ENCODE data around the gene ALDH4A1. TPM values are rescaled to one million over a fixed set of nuclear protein-coding genes. Genes with fewer than 3 reads are reported as not detected.
"Not testable (repeated sequence)": the region's sequence is repeated elsewhere in the genome, so short reads cannot be mapped to it uniquely, and the experiment has no call there.

Gene ALDH4A1
- total and polyA plus RNA-seq, 2 experiments from 2014 or later = 103 to 122 TPM

DNA sequence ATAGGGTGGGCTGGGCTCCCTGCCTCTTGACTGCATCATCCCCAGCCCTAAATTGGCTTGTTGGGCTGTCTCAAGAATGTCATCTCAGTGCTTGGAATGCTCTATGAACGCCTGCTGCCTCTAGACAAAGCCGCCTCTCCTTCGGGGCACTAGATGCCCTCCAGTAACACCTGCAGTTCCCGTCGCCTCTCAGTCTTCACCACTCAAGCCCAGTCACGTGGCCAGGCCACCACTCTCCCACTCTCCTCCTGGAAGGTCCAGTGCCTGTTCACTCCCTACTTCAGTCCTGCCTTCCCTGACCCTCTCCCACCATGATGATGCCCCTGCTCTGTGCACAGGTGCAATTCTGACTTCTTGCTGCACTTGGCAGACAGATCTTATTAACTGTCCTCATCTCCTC lies 49.9 kb downstream of the ALDH4A1 start:
- no peak for DNase-seq (ENCODE audit: low read depth in 1 of 2, low spot score in 1 of 2)
- Histone ChIP-seq H3K4me3 (no peak overlapping the region), H3K27ac (no peak overlapping the region), H3K4me1 (ENCODE audit: low read depth) (no peaks in the 10 kb centered on the region), H3K27me3 (peaks cover 43% of the 10 kb centered on the region), H3K36me3 (no peaks in the 10 kb centered on the region), H3K9me3 (ENCODE audit: low read depth) (no peaks in the 10 kb centered on the region)
- TF ChIP-seq, protein P1, sequence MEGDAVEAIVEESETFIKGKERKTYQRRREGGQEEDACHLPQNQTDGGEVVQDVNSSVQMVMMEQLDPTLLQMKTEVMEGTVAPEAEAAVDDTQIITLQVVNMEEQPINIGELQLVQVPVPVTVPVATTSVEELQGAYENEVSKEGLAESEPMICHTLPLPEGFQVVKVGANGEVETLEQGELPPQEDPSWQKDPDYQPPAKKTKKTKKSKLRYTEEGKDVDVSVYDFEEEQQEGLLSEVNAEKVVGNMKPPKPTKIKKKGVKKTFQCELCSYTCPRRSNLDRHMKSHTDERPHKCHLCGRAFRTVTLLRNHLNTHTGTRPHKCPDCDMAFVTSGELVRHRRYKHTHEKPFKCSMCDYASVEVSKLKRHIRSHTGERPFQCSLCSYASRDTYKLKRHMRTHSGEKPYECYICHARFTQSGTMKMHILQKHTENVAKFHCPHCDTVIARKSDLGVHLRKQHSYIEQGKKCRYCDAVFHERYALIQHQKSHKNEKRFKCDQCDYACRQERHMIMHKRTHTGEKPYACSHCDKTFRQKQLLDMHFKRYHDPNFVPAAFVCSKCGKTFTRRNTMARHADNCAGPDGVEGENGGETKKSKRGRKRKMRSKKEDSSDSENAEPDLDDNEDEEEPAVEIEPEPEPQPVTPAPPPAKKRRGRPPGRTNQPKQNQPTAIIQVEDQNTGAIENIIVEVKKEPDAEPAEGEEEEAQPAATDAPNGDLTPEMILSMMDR (IDR thresholded peaks at IDR 0.05; ENCODE audit: low read depth, low read length) = no peak

DNA sequence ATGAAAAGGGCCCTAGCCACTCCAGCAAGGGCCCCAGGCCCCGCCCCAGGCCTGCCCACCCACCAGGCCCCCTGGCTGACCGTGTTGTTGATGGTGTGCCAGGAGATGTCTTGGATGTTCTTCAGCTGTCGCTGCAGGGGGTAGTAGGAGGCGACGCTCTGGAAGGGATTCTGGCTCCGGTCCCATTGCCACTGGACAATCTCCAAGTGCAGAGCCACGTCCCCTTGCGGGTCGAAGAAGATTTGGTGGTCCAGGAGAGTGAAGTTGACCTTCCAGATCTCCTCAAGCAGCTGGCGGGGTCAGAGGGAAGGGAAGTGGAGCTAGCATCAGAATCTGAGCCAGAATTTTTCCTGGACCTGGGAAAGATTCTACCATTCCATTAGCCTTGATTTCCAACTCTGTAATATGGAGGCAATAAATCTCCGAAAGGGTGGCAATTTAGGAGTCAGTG lies 53.1 kb downstream of the ALDH4A1 start:
- no peak overlapping the region for H3K4me3 ChIP-seq
- H3K36me3 ChIP-seq = no peaks in the 10 kb centered on the region
- H3K9me3 ChIP-seq (ENCODE audit: low read depth) = no peaks in the 10 kb centered on the region
- TF ChIP-seq, protein P1 (IDR thresholded peaks at IDR 0.05; ENCODE audit: low read depth, low read length) = no peak
- peak in 1 of 2 donors; percentile 78 for DNase-seq (ENCODE audit: low read depth in 1 of 2, low spot score in 1 of 2)
- no peak overlapping the region for H3K27ac ChIP-seq
- H3K4me1 ChIP-seq (ENCODE audit: low read depth) = no peaks in the 10 kb centered on the region
- H3K27me3 ChIP-seq = peaks cover 42% of the 10 kb centered on the region

DNA sequence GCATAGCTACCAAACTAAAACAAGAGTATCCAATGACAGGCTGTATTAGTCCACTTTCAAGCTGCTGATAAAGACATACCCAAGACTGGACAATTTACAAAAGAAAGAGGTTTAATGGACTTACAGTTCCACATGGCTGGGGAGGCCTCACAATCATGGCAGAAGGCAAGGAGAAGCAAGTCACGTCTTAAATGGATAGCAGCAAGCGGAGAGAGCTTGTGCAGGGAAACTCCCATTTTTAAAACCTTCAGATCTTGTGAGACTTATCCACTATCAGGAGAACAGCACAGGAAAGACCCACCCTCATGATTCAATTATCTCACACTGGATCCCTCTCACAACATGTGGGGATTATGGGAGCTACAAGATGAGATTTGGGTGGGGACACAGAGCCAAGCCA lies 54.6 kb downstream of the ALDH4A1 start:
- H3K4me1 ChIP-seq (ENCODE audit: low read depth); H3K4me3 ChIP-seq; H3K27ac ChIP-seq; DNase-seq (ENCODE audit: low read depth in 1 of 2, low spot score in 1 of 2); H3K36me3 ChIP-seq; H3K9me3 ChIP-seq (ENCODE audit: low read depth): not testable (repeated sequence)
- H3K27me3 ChIP-seq = peaks cover 26% of the 10 kb centered on the region

DNA sequence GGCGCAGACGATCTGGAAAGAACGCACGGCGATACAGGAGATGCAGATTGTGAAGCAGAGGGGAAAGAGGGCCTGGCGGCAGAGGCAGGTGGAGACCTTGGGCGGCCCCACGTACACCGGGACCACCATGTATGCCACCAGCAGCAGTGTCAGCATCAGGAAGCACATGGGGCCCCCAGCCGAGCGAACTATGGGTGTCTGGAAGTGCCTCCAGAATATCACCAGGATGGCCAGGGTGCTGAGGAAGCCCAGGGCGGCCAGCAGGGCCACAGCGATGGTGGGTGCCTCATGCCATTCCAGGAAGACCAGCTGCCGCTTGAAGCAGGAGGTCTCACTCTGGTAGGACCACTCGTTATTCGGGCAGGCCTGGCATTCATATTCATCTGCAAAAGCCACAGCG lies 62.2 kb downstream of the ALDH4A1 start:
- Histone ChIP-seq H3K27ac (no peak overlapping the region), H3K4me1 (ENCODE audit: low read depth) (no peaks in the 10 kb centered on the region), H3K27me3 (peaks cover 6% of the 10 kb centered on the region), H3K4me3 (no peak overlapping the region), H3K36me3 (no peaks in the 10 kb centered on the region), H3K9me3 (ENCODE audit: low read depth) (no peaks in the 10 kb centered on the region)
- no peak for DNase-seq (ENCODE audit: low read depth in 1 of 2, low spot score in 1 of 2)
- TF ChIP-seq, protein P1 (IDR thresholded peaks at IDR 0.05; ENCODE audit: low read depth, low read length) = no peak

DNA sequence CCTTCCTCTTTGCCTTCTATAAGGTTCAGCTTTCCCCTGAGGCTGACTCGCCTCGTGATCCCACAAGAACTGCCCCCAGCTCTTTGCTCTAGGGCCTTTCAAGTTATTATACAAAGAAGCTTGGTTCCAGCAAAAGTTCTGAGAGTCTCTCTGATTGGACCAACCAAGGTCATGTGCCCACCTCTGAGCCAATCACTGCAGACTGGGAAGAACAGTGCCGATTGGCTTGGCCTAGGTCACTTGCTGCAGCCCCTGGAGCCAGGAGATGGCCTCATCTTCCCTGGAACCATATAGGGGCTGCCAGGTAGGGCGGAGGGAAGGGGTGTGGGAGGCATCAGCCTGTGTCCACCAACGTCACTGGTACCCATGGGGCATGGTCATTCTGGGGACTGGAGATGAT lies 65.7 kb downstream of the ALDH4A1 start:
- TF ChIP-seq, protein P1 (IDR thresholded peaks at IDR 0.05; ENCODE audit: low read depth, low read length) = no peak
- Histone ChIP-seq H3K4me3 (no peak overlapping the region), H3K27ac (no peak overlapping the region), H3K36me3 (no peaks in the 10 kb centered on the region), H3K27me3 (peaks cover 28% of the 10 kb centered on the region), H3K9me3 (ENCODE audit: low read depth) (no peaks in the 10 kb centered on the region), H3K4me1 (ENCODE audit: low read depth) (no peaks in the 10 kb centered on the region)
- no peak for DNase-seq (ENCODE audit: low read depth in 1 of 2, low spot score in 1 of 2)

DNA sequence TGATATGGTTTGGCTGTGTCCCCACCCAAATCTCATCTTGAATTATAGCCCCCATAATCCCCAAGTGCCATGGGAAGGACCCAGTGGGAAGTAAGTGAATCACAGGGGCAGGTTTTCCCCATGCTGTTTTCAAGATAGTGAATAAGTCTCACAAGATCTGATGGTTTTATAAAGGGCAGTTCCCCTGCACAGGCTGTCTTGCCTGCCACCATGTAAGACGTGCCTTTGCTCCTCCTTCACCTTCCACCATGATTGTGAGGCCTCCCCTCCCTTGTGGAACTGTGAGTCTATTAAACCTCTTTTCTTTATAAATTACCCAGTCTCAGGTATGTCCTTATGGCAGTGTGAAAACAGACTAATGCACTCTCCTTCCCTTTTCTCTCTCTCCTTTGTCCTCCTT lies 70.0 kb downstream of the ALDH4A1 start:
- not testable (repeated sequence) for H3K4me3 ChIP-seq; H3K36me3 ChIP-seq; H3K27ac ChIP-seq; H3K4me1 ChIP-seq (ENCODE audit: low read depth); DNase-seq (ENCODE audit: low read depth in 1 of 2, low spot score in 1 of 2); H3K9me3 ChIP-seq (ENCODE audit: low read depth)
- peaks cover 28% of the 10 kb centered on the region for H3K27me3 ChIP-seq

DNA sequence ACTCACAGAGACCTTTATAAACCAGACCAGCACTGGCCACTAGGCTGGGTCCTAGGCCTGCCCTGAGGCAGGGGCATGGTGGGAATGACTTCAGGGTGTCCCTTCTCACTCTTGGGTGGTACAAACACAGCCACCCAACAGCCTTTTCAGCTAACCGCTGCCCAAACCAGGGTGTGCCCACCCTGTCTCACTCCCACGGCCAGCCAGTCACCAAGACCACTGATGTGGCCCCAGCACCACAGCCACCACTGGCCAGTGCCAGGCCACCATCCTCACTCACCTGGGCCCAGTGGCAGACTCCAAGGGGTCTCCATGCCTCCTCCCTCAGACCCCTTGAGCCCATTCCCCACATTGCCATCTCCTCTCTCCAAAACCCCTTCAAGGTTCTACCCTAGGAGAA lies 70.7 kb downstream of the ALDH4A1 start:
- Histone ChIP-seq H3K36me3 (no peaks in the 10 kb centered on the region), H3K4me1 (ENCODE audit: low read depth) (no peaks in the 10 kb centered on the region), H3K27me3 (peaks cover 28% of the 10 kb centered on the region), H3K4me3 (no peak overlapping the region), H3K9me3 (ENCODE audit: low read depth) (no peaks in the 10 kb centered on the region), H3K27ac (no peak overlapping the region)
- TF ChIP-seq, protein P1 (IDR thresholded peaks at IDR 0.05; ENCODE audit: low read depth, low read length) = no peak
- no peak for DNase-seq (ENCODE audit: low read depth in 1 of 2, low spot score in 1 of 2)
